G401 (cell line): Measurements from ENCODE around the gene HOXD9. TPM values are rescaled to one million over a fixed set of nuclear protein-coding genes. Genes with fewer than 3 reads are reported as not detected.

Experiments
- DNase-seq: peaks from one replicate; pipeline ENCODE4 v3.0.0-alpha.2; 2015; ENCODE audit warnings: low spot score
- in situ Hi-C: cut with HindIII; loops from 2 replicates; pipeline ENCODE4 v1.10.0; 2016; ENCODE audit warnings: low sequenced_read_pairs, mixed read lengths
- total RNA-seq: library from RNA; depleted of rRNA; stranded (reverse); fragments of >200 nt; shearing (Covaris generic); gene quantifications from 2 replicates; pipeline ENCODE4 v1.2.3, GENCODE V29; 2014; rRNA removed

HOXD9 gene
- total RNA-seq, 1 experiment from 2014 or later, result 10.6 TPM

DNA sequence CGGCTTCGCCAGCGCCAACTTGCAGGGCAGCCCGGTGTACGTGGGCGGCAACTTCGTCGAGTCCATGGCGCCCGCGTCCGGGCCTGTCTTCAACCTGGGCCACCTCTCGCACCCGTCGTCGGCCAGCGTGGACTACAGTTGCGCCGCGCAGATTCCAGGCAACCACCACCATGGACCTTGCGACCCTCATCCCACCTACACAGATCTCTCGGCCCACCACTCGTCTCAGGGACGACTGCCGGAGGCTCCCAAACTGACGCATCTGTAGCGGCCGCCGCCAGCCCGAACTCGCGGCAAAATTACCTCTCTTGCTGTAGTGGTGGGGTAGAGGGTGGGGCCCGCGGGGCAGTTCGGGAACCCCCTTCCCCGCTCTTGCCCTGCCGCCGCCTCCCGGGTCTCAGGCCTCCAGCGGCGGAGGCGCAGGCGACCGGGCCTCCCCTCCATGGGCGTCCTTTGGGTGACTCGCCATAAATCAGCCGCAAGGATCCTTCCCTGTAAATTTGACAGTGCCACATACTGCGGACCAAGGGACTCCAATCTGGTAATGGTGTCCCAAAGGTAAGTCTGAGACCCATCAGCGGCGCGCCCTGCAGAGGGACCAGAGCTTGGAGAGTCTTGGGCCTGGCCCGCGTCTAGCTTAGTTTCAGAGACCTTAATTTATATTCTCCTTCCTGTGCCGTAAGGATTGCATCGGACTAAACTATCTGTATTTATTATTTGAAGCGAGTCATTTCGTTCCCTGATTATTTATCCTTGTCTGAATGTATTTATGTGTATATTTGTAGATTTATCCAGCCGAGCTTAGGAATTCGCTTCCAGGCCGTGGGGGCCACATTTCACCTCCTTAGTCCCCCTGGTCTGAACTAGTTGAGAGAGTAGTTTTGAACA lies 49.7 kb downstream of the HOXD9 start:
- no peak for DNase-seq
- in situ Hi-C loops, result no loop called here

DNA sequence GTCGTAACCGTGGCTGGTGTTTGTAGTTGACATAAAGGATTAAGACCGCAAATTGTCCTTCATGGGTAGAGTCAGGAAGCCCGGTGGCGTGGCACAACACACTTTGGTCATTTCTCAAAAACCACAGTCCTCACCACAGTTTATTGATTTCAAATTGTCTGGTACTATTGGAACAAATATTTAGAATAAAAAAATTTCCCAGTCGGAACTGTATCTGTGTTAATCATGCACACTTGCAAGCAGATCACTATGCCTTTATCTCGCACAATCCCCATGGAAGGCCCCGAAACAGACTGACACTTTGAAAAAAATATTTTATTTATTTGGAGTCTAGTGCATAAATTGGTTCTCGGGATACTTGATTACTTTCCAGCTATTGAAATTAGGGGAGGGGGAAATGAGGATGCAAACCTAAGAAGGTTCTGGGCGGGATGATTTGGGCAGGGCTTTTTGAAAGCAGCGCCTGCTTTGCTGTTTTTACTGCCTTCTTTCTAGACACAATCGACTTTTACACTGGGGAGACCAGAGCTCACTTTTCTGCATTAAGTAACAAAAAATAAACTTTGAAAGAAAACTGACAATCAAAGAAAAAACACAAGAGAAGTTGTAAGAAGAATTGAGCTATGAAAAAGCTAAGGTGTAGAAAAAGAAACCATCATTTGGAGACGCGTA lies 50.5 kb downstream of the HOXD9 start:
- no peak for DNase-seq
- in situ Hi-C loops, result no loop called here

DNA sequence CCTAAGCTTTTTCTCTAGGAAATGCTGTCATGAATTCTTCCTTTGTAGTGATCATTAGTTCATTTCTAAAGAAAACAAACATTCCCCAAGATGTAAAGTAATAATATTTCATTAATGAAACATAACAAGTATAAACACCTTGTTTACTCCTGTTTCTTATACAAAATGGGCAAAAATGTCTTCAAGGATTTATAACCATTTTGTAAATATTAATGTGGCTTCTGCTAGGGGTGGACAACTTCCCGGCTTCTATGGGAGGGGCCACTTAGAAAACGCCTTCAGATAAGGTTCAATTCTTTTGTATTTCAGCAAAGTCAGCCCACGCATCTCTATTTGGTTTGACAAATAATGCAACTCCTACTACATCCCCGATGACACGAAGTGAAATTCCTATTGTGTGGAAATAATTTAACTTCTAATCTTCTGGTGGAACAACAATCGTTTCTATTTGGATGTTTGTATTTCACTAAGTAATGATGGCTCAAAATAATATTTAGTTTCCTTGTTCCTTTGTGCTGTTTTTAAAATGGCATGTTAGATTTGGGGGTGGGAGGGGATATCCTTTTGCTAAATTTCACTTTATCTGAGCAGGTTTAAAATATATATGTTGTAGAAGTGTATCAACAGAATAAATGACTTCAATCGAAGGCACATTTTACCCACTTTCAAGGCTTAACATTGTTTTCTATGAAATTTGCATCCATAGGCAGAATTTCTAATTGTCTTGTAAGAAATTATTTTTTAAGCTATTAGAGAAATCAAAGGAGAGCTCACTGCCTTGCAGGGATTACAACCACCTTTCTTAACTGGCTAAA lies 51.3 kb downstream of the HOXD9 start:
- in situ Hi-C loops, result no loop called here
- no peak for DNase-seq

DNA sequence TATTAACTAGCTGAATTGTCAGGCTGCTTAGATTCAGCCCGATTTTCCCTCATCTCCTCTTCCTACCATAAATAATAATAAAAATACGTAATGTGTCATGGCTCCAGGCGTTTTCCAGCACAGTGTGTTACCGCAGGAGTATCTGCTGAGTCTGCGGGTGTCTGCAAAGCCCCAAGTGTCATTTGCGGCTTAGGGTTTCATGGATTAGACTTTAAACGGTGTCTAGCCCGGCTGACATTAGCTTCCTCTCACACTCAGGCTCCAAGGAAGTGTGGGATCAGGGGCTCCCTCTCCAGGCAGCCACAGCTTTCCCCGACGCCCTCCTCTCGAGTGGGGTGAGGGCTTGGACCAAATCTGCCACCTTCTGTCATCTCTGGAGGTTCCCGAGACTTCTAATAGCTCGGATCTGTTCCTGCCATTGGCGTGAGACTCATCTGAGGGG lies 51.9 kb downstream of the HOXD9 start:
- in situ Hi-C loops, result no loop called here
- no peak for DNase-seq

Other genes starting within 250 kb of the HOXD9 start
- gene LNPK, start 120.5 kb upstream of the HOXD9 start, total RNA-seq, result 7.4 and 9.4 TPM in 2 replicates
- not detected in 2 replicates for gene EVX2, start 38.8 kb upstream of the HOXD9 start, total RNA-seq
- gene HOXD13, start 30.0 kb upstream of the HOXD9 start, total RNA-seq, result 0.43 TPM in 1 of 2 replicates, not detected in the other
- not detected in 2 replicates for gene HOXD12, start 22.9 kb upstream of the HOXD9 start, total RNA-seq
- not detected in 2 replicates for gene HOXD11, start 15.4 kb upstream of the HOXD9 start, total RNA-seq
- not detected in 2 replicates for gene HOXD10, start 5.9 kb upstream of the HOXD9 start, total RNA-seq
- 4.1 and 4.2 TPM in 2 replicates for gene HOXD8, start 7.0 kb downstream of the HOXD9 start, total RNA-seq
- gene HOXD4, start 28.8 kb downstream of the HOXD9 start, total RNA-seq, result 1.7 TPM in 1 of 2 replicates, not detected in the other
- 1.8 and 6.5 TPM in 2 replicates for gene HOXD3, start 34.6 kb downstream of the HOXD9 start, total RNA-seq
- gene HOXD1, start 65.9 kb downstream of the HOXD9 start, total RNA-seq, result 0.68 and 1.3 TPM in 2 replicates
- gene MTX2, start 146.7 kb downstream of the HOXD9 start, total RNA-seq, result 48.7 and 57.6 TPM in 2 replicates